HG03342 (cell line): ENCODE results near the gene DGKI.

ENCODE experiments used
- ATAC-seq: cut with Tn5 transposase; IDR thresholded peaks from one replicate; pipeline ENCODE4 v1.9.1; 2021; ENCODE audit warnings: mild to moderate bottlenecking, moderate library complexity; ENCODE audit not compliant: unreplicated experiment

The DGKI gene

GRCh38 chr7:137791930-137792329, 54.8 kb downstream of the DGKI start:
- no peak for ATAC-seq

GRCh38 chr7:137790828-137791227, 55.9 kb downstream of the DGKI start:
- no peak for ATAC-seq

- ATAC-seq, result no peak
Observed at GRCh38 chr7:137789215-137789882, 57.4 kb downstream of the DGKI start.

- no peak for ATAC-seq
Observed at GRCh38 chr7:137787301-137787976, 59.3 kb downstream of the DGKI start.

- no peak for ATAC-seq
Observed at GRCh38 chr7:137778511-137778910, 68.3 kb downstream of the DGKI start.

GRCh38 chr7:137774793-137775201, 72.0 kb downstream of the DGKI start:
- no peak for ATAC-seq

GRCh38 chr7:137772748-137773147, 74.0 kb downstream of the DGKI start:
- ATAC-seq, result no peak

GRCh38 chr7:137772316-137772715, 74.5 kb downstream of the DGKI start:
- ATAC-seq, result no peak

- ATAC-seq, result no peak
Observed at GRCh38 chr7:137771679-137772078, 75.1 kb downstream of the DGKI start.

GRCh38 chr7:137771273-137771672, 75.5 kb downstream of the DGKI start:
- no peak for ATAC-seq

GRCh38 chr7:137768366-137768765, 78.4 kb downstream of the DGKI start:
- no peak for ATAC-seq

GRCh38 chr7:137762334-137762733, 84.4 kb downstream of the DGKI start:
- ATAC-seq, result no peak

- no peak for ATAC-seq
Observed at GRCh38 chr7:137760111-137760510, 86.7 kb downstream of the DGKI start.

- ATAC-seq, result no peak
Observed at GRCh38 chr7:137757146-137757925, 89.4 kb downstream of the DGKI start.

GRCh38 chr7:137755846-137756651, 90.7 kb downstream of the DGKI start:
- no peak for ATAC-seq

- no peak for ATAC-seq
Observed at GRCh38 chr7:137755427-137755826, 91.3 kb downstream of the DGKI start.

GRCh38 chr7:137753948-137754851, 92.6 kb downstream of the DGKI start:
- no peak for ATAC-seq

GRCh38 chr7:137753575-137753947, 93.2 kb downstream of the DGKI start:
- no peak for ATAC-seq

- no peak for ATAC-seq
Observed at GRCh38 chr7:137753067-137753466, 93.7 kb downstream of the DGKI start.

GRCh38 chr7:137751361-137752009, 95.3 kb downstream of the DGKI start:
- ATAC-seq, result no peak
